GM10847 (cell line): ENCODE data around the gene HOXB3.

Source experiments
- POLR2A ChIP-seq: IDR thresholded peaks from 2 replicates; pipeline ENCODE4 v1.6.1; 2011; ENCODE audit not compliant: insufficient read length; ENCODE audit errors: extremely low read depth

Gene HOXB3

GRCh38 chr17:48627623-48628521, 37.8 kb upstream of the HOXB3 start:
- no peak for TF ChIP-seq POLR2A

- no peak for TF ChIP-seq POLR2A
Observed at GRCh38 chr17:48627118-48627597, 37.1 kb upstream of the HOXB3 start.

- TF ChIP-seq POLR2A, result no peak
Observed at GRCh38 chr17:48626245-48627117, 36.4 kb upstream of the HOXB3 start, which contains the start of gene HOXB9. TSS of gene HOXB9 (minus strand) at chr17:48626358. CDS start at chr17:48626269, 89 bp downstream.

- TF ChIP-seq POLR2A, result no peak
Observed at GRCh38 chr17:48625495-48626244, 35.6 kb upstream of the HOXB3 start.

- no peak for TF ChIP-seq POLR2A
Observed at GRCh38 chr17:48624544-48625494, 34.8 kb upstream of the HOXB3 start.

- TF ChIP-seq POLR2A, result no peak
Observed at GRCh38 chr17:48624118-48624517, 34.1 kb upstream of the HOXB3 start.

- no peak for TF ChIP-seq POLR2A
Observed at GRCh38 chr17:48623583-48623982, 33.5 kb upstream of the HOXB3 start.

GRCh38 chr17:48622857-48623256, 32.8 kb upstream of the HOXB3 start:
- no peak for TF ChIP-seq POLR2A

- TF ChIP-seq POLR2A, result no peak
Observed at GRCh38 chr17:48621410-48622392, 31.7 kb upstream of the HOXB3 start.

GRCh38 chr17:48620461-48621139, 30.6 kb upstream of the HOXB3 start:
- TF ChIP-seq POLR2A, result no peak

- no peak for TF ChIP-seq POLR2A
Observed at GRCh38 chr17:48619826-48620449, 29.9 kb upstream of the HOXB3 start.
